Neutrophil (primary cell): ENCODE measurements around the gene EMX1.

ENCODE experiments used
- H3K27ac ChIP-seq: fragments of 200-600 bp; sonication (generic); 2 replicates; pipeline ENCODE4 v1.5.1; 2016; ENCODE audit warnings: mild to moderate bottlenecking, moderate library complexity
- H3K27me3 ChIP-seq: fragments of 200-600 bp; sonication (generic); 2 replicates; pipeline ENCODE4 v1.6.0; 2016; ENCODE audit warnings: mild to moderate bottlenecking
- H3K36me3 ChIP-seq: fragments of 200-600 bp; sonication (generic); 2 replicates; pipeline ENCODE4 v1.5.1; 2017
- H3K4me1 ChIP-seq, 2 experiments: fragments of 200-600 bp in 1 of 2; sonication (generic) in 1 of 2; 1 replicate in 1 of 2; 2 replicates in 1 of 2; pipeline versions ENCODE4 v1.5.1 to v1.6.1; 2013 to 2016; ENCODE audit warnings: low read depth in 1 of 2, low read length in 1 of 2, mild to moderate bottlenecking in 1 of 2, moderate library complexity in 1 of 2; ENCODE audit not compliant: control insufficient read depth in 1 of 2, insufficient read depth in 1 of 2
- H3K4me3 ChIP-seq, 2 experiments: fragments of 200-600 bp in 1 of 2; sonication (generic) in 1 of 2; 1 replicate in 1 of 2; 2 replicates in 1 of 2; pipeline ENCODE4 v1.5.1; 2013 to 2016; ENCODE audit warnings: low read depth in 1 of 2, low read length in 1 of 2, mild to moderate bottlenecking in 1 of 2, moderate library complexity in 1 of 2
- H3K9me3 ChIP-seq: fragments of 200-600 bp; sonication (generic); 2 replicates; pipeline ENCODE4 v1.5.1; 2016
- TF ChIP-seq, protein P1 (sequence below): fragments of 200-600 bp; sonication (generic); IDR thresholded peaks from 2 replicates; pipeline ENCODE4 v1.5.1; 2016; ENCODE audit warnings: antibody characterized with exemption

EMX1 gene

DNA sequence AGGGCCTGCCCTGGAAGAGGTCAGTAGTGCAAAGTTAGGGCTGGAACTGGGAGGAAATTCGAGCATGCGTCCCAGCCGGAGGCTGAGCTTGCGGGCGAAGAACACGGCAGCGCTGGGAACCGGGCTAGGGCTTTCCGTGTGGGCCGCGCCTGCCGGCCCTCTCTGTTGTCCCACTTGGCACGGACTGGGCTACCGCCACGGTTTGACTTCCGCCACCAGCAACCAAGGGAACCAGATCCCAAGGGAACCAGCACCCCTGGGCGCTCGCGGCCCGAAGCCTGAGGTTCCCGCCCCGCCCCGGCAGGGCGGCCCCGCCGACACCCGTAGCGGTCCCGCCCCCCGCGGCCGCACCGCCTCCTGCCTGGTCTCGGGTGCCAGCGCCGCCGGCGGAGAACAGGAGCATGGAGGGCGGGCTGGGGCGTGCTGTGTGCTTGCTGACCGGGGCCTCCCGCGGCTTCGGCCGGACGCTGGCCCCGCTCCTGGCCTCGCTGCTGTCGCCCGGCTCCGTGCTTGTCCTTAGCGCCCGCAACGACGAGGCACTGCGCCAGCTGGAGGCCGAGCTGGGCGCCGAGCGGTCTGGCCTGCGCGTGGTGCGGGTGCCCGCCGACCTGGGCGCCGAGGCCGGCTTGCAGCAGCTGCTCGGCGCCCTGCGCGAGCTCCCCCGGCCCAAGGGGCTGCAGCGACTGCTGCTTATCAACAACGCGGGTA lies 30.1 kb upstream of the EMX1 start, which contains the start of gene SPR:
Gene SPR (plus strand): TSS at position 377 of the 708 bp plus-strand sequence. CDS start 25 bp downstream, at position 402.
- H3K27ac ChIP-seq, result no peak within 1 kb of the TSS
- H3K4me3 ChIP-seq, result peak within 1 kb of the TSS; percentile 46
- TF ChIP-seq, protein P1, sequence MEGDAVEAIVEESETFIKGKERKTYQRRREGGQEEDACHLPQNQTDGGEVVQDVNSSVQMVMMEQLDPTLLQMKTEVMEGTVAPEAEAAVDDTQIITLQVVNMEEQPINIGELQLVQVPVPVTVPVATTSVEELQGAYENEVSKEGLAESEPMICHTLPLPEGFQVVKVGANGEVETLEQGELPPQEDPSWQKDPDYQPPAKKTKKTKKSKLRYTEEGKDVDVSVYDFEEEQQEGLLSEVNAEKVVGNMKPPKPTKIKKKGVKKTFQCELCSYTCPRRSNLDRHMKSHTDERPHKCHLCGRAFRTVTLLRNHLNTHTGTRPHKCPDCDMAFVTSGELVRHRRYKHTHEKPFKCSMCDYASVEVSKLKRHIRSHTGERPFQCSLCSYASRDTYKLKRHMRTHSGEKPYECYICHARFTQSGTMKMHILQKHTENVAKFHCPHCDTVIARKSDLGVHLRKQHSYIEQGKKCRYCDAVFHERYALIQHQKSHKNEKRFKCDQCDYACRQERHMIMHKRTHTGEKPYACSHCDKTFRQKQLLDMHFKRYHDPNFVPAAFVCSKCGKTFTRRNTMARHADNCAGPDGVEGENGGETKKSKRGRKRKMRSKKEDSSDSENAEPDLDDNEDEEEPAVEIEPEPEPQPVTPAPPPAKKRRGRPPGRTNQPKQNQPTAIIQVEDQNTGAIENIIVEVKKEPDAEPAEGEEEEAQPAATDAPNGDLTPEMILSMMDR, result no peak
- no peaks in the 10 kb centered on the region for H3K9me3 ChIP-seq
- H3K36me3 ChIP-seq, result no peaks in the 10 kb centered on the region
- peaks cover 16 to 24% of the 10 kb centered on the region in 2 experiments for H3K4me1 ChIP-seq
- H3K27me3 ChIP-seq, result peaks cover 98% of the 10 kb centered on the region

DNA sequence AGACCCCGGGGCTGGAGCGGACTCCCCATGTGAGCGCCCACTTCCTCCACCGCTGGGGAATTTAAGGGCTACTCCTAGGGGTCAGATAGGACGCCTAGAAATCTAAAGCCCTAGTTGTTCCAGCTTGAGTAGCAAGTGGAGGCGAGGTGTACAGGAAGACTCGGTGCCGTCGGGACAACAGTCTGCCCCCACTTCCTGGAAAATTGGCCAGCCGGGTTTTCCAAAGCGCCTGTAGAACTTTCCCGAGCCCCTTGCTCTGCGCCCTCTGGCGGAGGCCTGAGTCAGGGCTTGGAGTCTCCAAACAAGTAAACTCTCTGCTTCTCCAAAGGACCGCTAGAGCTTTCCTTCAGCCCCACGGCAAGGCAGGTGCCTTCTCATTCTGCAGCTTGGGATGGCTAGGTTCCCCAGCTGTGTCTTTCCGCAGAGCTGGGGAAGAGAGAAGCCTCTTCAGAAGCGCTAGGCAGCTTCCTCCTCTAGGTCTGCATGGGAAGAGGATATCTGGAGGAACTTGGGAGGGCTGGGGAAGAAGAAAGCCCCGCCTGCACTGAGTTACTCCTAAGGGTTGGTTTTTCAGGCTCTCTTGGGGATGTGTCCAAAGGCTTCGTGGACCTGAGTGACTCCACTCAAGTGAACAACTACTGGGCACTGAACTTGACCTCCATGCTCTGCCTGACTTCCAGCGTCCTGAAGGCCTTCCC lies 29.4 kb upstream of the EMX1 start:
- TF ChIP-seq, protein P1, result no peak
- Histone ChIP-seq H3K4me3 (peak overlapping the region; percentile 46), H3K36me3 (no peaks in the 10 kb centered on the region), H3K4me1 (peaks cover 16 to 24% of the 10 kb centered on the region in 2 experiments), H3K27me3 (peaks cover 98% of the 10 kb centered on the region), H3K9me3 (no peaks in the 10 kb centered on the region), H3K27ac (no peak overlapping the region)

DNA sequence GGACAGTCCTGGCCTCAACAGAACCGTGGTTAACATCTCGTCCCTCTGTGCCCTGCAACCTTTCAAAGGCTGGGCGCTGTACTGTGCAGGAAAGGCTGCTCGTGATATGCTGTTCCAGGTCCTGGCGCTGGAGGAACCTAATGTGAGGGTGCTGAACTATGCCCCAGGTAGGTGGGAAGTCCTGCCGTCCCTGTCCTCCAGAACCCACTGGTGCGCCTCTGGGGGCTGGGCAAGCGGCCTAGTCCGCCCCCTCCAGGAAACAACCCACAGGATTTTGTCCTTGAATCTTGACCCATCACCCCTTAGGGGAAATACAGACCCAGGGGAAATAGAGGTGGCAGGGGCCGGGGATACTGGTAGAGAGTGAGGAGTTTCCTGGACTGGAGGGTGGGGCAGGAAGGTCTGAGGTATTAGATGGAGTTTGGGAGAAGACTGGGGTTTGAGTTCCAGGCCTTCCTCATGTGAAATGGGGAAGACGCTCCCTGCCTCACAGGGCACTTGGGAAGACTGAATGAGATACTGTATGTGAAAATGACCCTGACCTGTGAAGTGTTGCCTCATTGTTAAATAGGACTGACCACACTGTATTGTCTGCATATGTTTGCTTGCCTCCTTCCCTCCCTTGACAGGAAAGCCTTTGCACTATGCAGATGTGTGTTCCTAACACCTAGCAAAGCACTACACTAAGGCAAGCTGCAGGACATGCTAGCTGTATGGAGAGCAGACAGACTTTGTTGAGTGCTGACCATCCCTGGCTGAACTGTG lies 28.7 kb upstream of the EMX1 start:
- peaks cover 98% of the 10 kb centered on the region for H3K27me3 ChIP-seq
- no peaks in the 10 kb centered on the region for H3K9me3 ChIP-seq
- H3K4me1 ChIP-seq, result peaks cover 16 to 24% of the 10 kb centered on the region in 2 experiments
- TF ChIP-seq, protein P1, result no peak
- H3K4me3 ChIP-seq, result no peak overlapping the region
- H3K27ac ChIP-seq, result no peak overlapping the region
- no peaks in the 10 kb centered on the region for H3K36me3 ChIP-seq

DNA sequence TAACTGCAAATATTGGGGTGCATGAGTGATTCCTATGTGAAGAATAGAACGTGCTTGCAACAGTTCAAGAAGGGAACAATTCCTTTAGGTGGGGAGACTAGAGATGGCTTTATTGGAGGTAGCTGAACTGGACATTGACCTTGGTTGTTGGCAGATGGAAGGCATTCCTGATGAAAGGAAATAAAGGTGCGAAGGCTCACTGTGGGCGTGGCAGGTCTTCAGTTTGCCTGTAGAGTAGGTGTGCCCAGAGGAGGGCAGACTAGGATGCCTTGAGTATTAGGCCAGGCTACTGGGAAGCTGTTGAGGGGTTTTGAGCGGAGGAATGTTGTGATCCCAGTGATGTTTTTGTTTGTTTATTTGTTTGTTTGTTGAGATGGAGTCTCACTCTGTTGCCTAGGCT lies 27.3 kb upstream of the EMX1 start:
- Histone ChIP-seq H3K4me3 (no peak overlapping the region), H3K36me3 (no peaks in the 10 kb centered on the region), H3K9me3 (no peaks in the 10 kb centered on the region), H3K27ac (no peak overlapping the region), H3K4me1 (peaks cover 16 to 24% of the 10 kb centered on the region in 2 experiments), H3K27me3 (peaks cover 98% of the 10 kb centered on the region)
- TF ChIP-seq, protein P1, result no peak

DNA sequence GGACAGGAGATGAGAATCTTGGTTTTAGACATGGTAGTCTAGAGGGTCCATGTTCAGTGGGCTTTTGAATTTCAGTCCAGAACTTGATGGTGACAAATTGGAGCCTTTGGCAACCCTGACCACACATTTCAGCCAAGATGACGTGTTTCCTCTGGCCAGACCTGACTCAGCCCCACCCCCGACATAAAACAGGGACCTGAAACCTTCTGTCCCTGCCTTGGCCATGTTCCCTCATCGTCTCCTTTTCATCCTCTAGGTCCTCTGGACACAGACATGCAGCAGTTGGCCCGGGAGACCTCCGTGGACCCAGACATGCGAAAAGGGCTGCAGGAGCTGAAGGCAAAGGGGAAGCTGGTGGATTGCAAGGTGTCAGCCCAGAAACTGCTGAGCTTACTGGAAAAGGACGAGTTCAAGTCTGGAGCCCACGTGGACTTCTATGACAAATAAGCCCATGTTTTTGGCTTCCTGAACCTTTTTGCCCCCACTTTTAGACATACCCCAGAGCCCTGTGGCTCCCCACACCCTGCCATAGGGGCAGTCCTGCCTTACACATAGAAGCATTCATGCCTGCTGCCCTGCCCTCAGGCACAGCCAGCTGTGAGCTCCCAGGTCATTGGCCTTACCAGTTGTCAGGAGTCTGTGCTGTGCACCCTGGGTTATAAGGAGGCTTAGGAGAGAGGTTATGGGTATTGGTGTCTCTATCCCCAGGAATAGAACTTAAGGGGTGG lies 26.1 kb upstream of the EMX1 start:
- Histone ChIP-seq H3K36me3 (no peaks in the 10 kb centered on the region), H3K27me3 (peaks cover 98% of the 10 kb centered on the region), H3K27ac (no peak overlapping the region), H3K9me3 (no peaks in the 10 kb centered on the region), H3K4me3 (no peak overlapping the region), H3K4me1 (peaks cover 16 to 24% of the 10 kb centered on the region in 2 experiments)
- TF ChIP-seq, protein P1, result no peak
